ENCODE measurements around the gene SPRR5.

Gene SPRR5

DNA sequence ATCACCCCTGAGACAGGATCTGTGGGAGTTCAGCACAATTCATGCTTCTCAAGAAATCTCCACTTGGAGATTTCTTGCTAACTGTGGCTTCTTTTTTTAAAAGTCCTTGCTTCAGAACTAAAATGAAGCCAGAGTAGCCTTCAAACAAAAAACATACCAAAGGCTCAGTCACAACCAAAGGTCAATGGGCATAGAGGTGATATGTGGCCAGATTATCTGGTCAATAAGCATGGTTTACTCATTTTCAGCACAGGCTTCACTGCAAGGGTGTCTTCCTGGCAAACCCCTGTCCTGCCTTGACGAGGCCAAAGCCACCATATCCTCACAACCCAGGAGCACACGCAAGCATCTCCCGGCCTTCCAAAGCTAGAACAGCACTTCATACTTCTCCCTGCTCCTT, 12.3 kb downstream of the SPRR5 start:
- no peak for DNase-seq (ENCODE audit: low read depth)
- H3K4me3 ChIP-seq (replicated peaks; ENCODE audit: low read depth, low read length), result no peak overlapping the region
- no peak for TF ChIP-seq CTCF (IDR thresholded peaks at IDR 0.05; ENCODE audit: low read length, missing control alignments)

DNA sequence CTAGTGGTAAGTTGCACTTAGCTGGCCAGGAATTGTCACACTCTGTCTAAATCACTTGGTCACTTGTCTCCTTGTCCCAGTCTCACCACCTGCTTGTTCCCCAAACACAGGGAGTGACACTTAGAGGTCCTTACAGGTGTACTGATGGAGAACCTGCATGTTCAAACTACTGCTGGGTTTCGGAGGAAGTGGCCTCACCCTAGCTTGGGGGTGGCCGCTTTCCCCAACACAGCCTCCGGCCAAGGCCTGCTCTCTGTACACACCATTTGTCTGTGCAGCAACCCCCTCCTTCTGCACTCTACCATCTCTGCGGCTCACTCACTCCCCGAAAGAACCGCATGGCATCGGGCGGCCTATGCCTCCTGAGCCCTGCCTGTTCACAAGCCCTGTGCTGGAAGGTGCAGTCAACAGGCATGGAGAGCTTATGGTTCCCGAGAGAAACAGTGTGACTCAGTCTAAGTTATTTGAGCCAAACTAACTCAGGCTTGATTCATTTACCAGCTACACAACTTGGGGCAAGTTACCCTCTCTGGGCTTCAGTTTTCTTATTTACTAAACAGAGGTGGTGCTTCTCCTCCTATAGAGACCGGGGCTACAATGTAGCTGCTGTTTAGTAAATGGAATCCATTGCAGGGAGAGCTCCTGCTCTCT, 12.9 kb downstream of the SPRR5 start:
- TF ChIP-seq CTCF (IDR thresholded peaks at IDR 0.05; ENCODE audit: low read length, missing control alignments), result no peak
- no peak for DNase-seq (ENCODE audit: low read depth)
- no peak overlapping the region for H3K4me3 ChIP-seq (replicated peaks; ENCODE audit: low read depth, low read length)

DNA sequence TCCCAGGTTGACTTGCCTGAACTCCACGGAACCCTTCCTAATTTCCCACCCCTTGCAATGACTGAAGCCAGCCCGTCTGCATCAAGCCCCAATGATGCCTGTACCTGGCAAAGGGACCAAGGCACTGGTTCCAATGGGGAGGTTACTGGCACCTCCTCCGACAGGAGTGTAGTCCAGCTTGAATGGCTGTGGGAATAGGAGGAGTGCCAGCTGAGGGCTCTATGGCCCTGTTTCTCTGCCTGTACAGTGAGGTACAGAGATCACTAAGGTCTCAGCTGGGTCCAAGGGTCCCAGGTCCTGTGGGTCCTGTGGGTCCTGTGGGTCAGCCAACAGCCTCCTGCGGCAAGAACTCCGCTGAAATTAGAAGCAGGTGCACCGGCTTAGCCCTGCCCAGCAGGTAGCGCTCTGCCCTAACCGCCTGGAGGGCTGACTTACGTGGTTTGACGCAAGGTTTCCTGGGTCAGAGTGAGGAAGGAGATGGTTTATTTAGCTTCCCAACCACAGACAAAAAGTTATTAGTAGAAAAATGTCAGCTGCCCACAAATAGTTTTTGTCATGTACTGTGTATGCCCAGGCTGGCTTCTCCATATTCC, 13.5 kb downstream of the SPRR5 start:
- no peak for TF ChIP-seq CTCF (IDR thresholded peaks at IDR 0.05; ENCODE audit: low read length, missing control alignments)
- no peak for DNase-seq (ENCODE audit: low read depth)
- no peak overlapping the region for H3K4me3 ChIP-seq (replicated peaks; ENCODE audit: low read depth, low read length)

- no peak for TF ChIP-seq CTCF (IDR thresholded peaks at IDR 0.05; ENCODE audit: low read length, missing control alignments)
- H3K4me3 ChIP-seq (replicated peaks; ENCODE audit: low read depth, low read length), result no peak overlapping the region
- DNase-seq (ENCODE audit: low read depth), result no peak
Measured at GRCh38 chr1:152961226-152961891, 14.4 kb downstream of the SPRR5 start.

DNA sequence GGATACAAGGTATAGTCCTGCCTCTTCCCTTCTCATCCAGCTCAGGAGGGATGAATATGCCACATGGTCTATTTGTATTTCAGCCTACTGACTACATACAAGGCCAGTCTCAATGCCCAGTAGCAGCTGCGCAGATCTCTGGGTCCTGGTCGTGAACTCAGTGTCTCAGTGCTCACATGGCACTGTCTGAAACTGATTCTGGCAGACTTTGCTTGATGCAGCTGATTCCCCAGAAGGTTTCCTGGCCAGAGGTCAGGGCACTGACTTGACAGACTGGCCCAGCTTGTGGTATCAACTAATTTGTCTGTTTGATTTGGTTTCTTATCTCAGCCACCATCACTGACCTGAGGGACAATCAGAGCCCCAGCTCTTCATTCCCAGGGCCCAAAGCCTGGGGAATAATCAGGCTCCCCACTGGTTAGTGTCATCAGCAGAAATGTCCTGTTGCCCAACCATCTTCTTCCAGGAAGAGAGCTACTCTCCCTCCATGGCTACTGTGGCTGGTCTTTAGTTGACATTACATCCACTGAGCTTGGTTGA, 15.9 kb downstream of the SPRR5 start:
- H3K4me3 ChIP-seq (replicated peaks; ENCODE audit: low read depth, low read length), result no peak overlapping the region
- no peak for DNase-seq (ENCODE audit: low read depth)
- TF ChIP-seq CTCF (IDR thresholded peaks at IDR 0.05; ENCODE audit: low read length, missing control alignments), result no peak

DNA sequence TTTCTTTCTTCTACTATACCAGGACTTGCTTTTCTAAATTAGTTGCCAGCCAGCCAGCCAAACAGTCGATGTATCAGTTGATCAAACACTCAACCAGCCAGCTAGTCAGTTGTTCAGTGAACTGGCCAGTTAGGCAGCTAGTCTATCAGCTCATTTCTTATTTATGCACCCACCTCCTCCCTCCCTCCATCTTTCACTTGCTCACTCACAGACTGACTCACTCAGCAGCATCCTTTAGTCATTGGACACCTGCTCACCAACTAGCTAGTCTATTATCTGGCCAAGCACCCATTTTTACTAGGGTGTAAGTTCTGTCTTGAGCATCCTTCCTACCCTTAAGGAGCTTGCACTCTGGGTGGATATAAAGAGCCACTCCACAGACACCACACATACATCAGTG, 17.5 kb downstream of the SPRR5 start:
- DNase-seq (ENCODE audit: low read depth), result no peak
- no peak for TF ChIP-seq CTCF (IDR thresholded peaks at IDR 0.05; ENCODE audit: low read length, missing control alignments)
- no peak overlapping the region for H3K4me3 ChIP-seq (replicated peaks; ENCODE audit: low read depth, low read length)
